HepG2 (cell line): ENCODE data around the gene TTC5. TPM values are rescaled to one million over a fixed set of nuclear protein-coding genes. Genes with fewer than 3 reads are reported as not detected.
A peak's percentile ranks its signal among the peaks of the same experiment; 100 is the strongest.

Experiments
- AHDC1 ChIP-seq: sonication (generic); formaldehyde crosslinking; IDR thresholded peaks from 2 replicates; pipeline ENCODE4 v1.5.1; 2020; ENCODE audit warnings: mild to moderate bottlenecking, missing genetic modification reagents, borderline replicate concordance
- CHD4 ChIP-seq: fragments of 200-600 bp; sonication (generic); IDR thresholded peaks from 2 replicates; pipeline ENCODE4 v1.7.0; 2017; ENCODE audit warnings: mild to moderate bottlenecking, low read length, borderline replicate concordance
- DRAP1 ChIP-seq: IDR thresholded peaks from 2 replicates; pipeline ENCODE4 v1.6.1; 2016; ENCODE audit warnings: missing genetic modification reagents, missing compliant biosample characterization
- LRRFIP1 ChIP-seq: sonication (generic); formaldehyde crosslinking; conservative IDR thresholded peaks from 2 replicates; pipeline ENCODE4 v1.4.0; 2020; ENCODE audit warnings: missing genetic modification reagents
- NCOA1 ChIP-seq: sonication (generic); formaldehyde crosslinking; IDR thresholded peaks from 2 replicates; pipeline ENCODE4 v1.9.0; 2021; ENCODE audit warnings: missing genetic modification reagents
- PAWR ChIP-seq: sonication (generic); formaldehyde crosslinking; IDR thresholded peaks from 2 replicates; pipeline ENCODE4 v1.4.0; 2020; ENCODE audit warnings: missing genetic modification reagents, mild to moderate bottlenecking, borderline replicate concordance
- SCMH1 ChIP-seq: sonication (generic); formaldehyde crosslinking; IDR thresholded peaks from 2 replicates; pipeline ENCODE4 v1.9.0; 2021; ENCODE audit warnings: missing genetic modification reagents, mild to moderate bottlenecking, borderline replicate concordance
- TCF12 ChIP-seq, 2 experiments: fragments of 450-650 bp in 1 of 2; sonication (generic) in 1 of 2; formaldehyde crosslinking in 1 of 2; IDR thresholded peaks; 2 replicates each; pipeline versions ENCODE4 v1.6.1 to v1.8.0; 2017 to 2022; ENCODE audit warnings: antibody characterized with exemption in 1 of 2, mild to moderate bottlenecking in 1 of 2, missing genetic modification reagents in 1 of 2, moderate library complexity in 1 of 2
- TFAP4 ChIP-seq: sonication (generic); IDR thresholded peaks from 2 replicates; pipeline ENCODE4 v1.6.1; 2016; ENCODE audit warnings: low read depth, borderline replicate concordance
- ZMYM4 ChIP-seq: sonication (generic); formaldehyde crosslinking; IDR thresholded peaks from 2 replicates; pipeline ENCODE4 v1.8.1; 2023; ENCODE audit warnings: mild to moderate bottlenecking, missing genetic modification reagents
- ZNF292 ChIP-seq: sonication (generic); formaldehyde crosslinking; IDR thresholded peaks from 2 replicates; pipeline ENCODE4 v1.8.1; 2022; ENCODE audit warnings: mild to moderate bottlenecking, low read depth, missing genetic modification reagents, borderline replicate concordance
- ZNF350 ChIP-seq: sonication (generic); formaldehyde crosslinking; IDR thresholded peaks from 2 replicates; pipeline ENCODE4 v1.4.0; 2020; ENCODE audit warnings: mild to moderate bottlenecking, low read depth, missing genetic modification reagents, borderline replicate concordance
- ZNF746 ChIP-seq: sonication (generic); formaldehyde crosslinking; IDR thresholded peaks from 2 replicates; pipeline ENCODE4 v1.8.0; 2022; ENCODE audit warnings: mild to moderate bottlenecking, missing genetic modification reagents
- ZSCAN29 ChIP-seq: sonication (generic); formaldehyde crosslinking; conservative IDR thresholded peaks from 2 replicates; pipeline ENCODE4 v1.4.0; 2020; ENCODE audit warnings: mild to moderate bottlenecking, missing genetic modification reagents
- polyA plus RNA-seq, 8 experiments: library from polyadenylated mRNA; depleted of rRNA in 3 of 8; stranded (reverse) in 7 of 8; unstranded in 1 of 8; fragments of >200 nt; fragmentation: Illumina TruSeq in 4 of 8; extraction: Trizol in 4 of 8; gene quantifications; 2 replicates each; pipeline versions ENCODE4 v1.2.1 to v1.2.3, GENCODE V29; 2011 to 2016; ENCODE audit warnings: low read depth in 4 of 8, missing spikeins in 1 of 8, mixed read lengths in 1 of 8; ENCODE audit not compliant: insufficient read depth in 1 of 8
- total RNA-seq, 5 experiments: library from RNA; depleted of rRNA; stranded (reverse); fragments of >200 nt; fragmentation: Illumina TruSeq; extraction: Trizol; gene quantifications; 2 replicates each; pipeline ENCODE4 v1.2.3, GENCODE V29; 2016; ENCODE audit warnings: low read depth in 1 of 5

The TTC5 gene
- total and polyA plus RNA-seq, 2 of the 13 experiments (the other 11 are each of a cell fraction or from before 2014, with no cell fraction given): 8.7 to 28.5 TPM

- no peak for TF ChIP-seq LRRFIP1 (CRISPR knock-in tag)
- no peak for TF ChIP-seq CHD4
- TF ChIP-seq ZNF350 (CRISPR knock-in tag): peak; percentile 98; the same call in 1 of the 2 replicates
- TF ChIP-seq ZNF746 (CRISPR knock-in tag): peak; percentile 66
- no peak; the same call in 1 of the 2 replicates for TF ChIP-seq ZNF292 (CRISPR knock-in tag)
- peak; percentile 96 for TF ChIP-seq DRAP1
- no peak for TF ChIP-seq SCMH1 (CRISPR knock-in tag)
- no peak for TF ChIP-seq TCF12 (IDR thresholded peaks at IDR 0.05)
- no peak; the same call in 1 of the 2 replicates for TF ChIP-seq TCF12 (CRISPR knock-in tag; IDR thresholded peaks at IDR 0.05)
- TF ChIP-seq TFAP4: peak; percentile 56; the same call in 1 of the 2 replicates
- 0 out of 2 replicates have a peak, but pooled peaks have one; percentile 63 for TF ChIP-seq NCOA1 (CRISPR knock-in tag)
- peak; percentile 97 for TF ChIP-seq ZMYM4
- 0 out of 2 replicates have a peak, but pooled peaks have one; percentile 61 for TF ChIP-seq PAWR (CRISPR knock-in tag)
- TF ChIP-seq ZSCAN29 (CRISPR knock-in tag): peak; percentile 90
- peak; percentile 44; the same call in 1 of the 2 replicates for TF ChIP-seq AHDC1
Measured at GRCh38 chr14:20343092-20343861, 37.5 kb upstream of the TTC5 start, which contains the start of gene PARP2 (continued).
